ENCODE results near the gene MIOX. TPM values are rescaled to one million over a fixed set of nuclear protein-coding genes. Genes with fewer than 3 reads are reported as not detected.

MIOX gene
- total and polyA plus RNA-seq, 2 donors (not counting 3 experiments of a cell fraction or from before 2014, with no cell fraction given): not detected

GRCh38 chr22:50522806-50523438, 36.3 kb downstream of the MIOX start:
- Histone ChIP-seq H3K27me3 (ENCODE audit: control insufficient read depth in 2 of 2, insufficient read depth in 2 of 2, low read length in 2 of 2) (no peaks in the 10 kb centered on the region), H3K4me3 (replicated peaks in 1 of 3; ENCODE audit: insufficient read depth in 1 of 3, low read depth in 1 of 3, low read length in 3 of 3) (no peak overlapping the region), H3K4me1 (ENCODE audit: control insufficient read depth, extremely low read depth, insufficient read depth, low read length) (peaks cover 12% of the 10 kb centered on the region), H3K79me2 (ENCODE audit: control insufficient read depth, insufficient read depth, low read length) (peaks cover 10% of the 10 kb centered on the region), H4K20me1 (replicated peaks; ENCODE audit: control insufficient read depth, extremely low read depth, insufficient read depth, low read length) (no peaks in the 10 kb centered on the region), H3K36me3 (ENCODE audit: control insufficient read depth in 2 of 2, extremely low read depth in 1 of 2, insufficient read depth in 2 of 2, low read length in 2 of 2) (peaks cover 0 to 24% of the 10 kb centered on the region in 2 experiments), H3K9me3 (replicated peaks; ENCODE audit: control insufficient read depth, insufficient read depth, low read length) (no peaks in the 10 kb centered on the region), H2AFZ (ENCODE audit: low read depth, low read length) (no peak overlapping the region), H3K4me2 (ENCODE audit: insufficient read depth, low read length) (no peak overlapping the region), H3K9me1 (replicated peaks; ENCODE audit: control insufficient read depth, extremely low read depth, insufficient read depth, low read length) (no peaks in the 10 kb centered on the region), H3K9ac (replicated peaks; ENCODE audit: extremely low read depth, insufficient read depth, low read length) (no peak overlapping the region), H3K27ac (ENCODE audit: insufficient read depth, low read depth, low read length) (no peak overlapping the region)
- no peak for FAIRE-seq
- POLR2A ChIA-PET: interaction anchor here (1.1 kb wide), 1 partner anchor 15 kb away, joined by 4 read pairs; the partner anchor contains the start of genes LMF2 and NCAPH2
- dilution Hi-C loops (cut with MboI; ENCODE audit: extremely low pct_ligation_motif_present, low sequenced_read_pairs) (no loop called here), intact Hi-C loops (cut with micrococcal nuclease) (no loop called here)
- BruUV-seq (replicated peaks): no TSS peak
- CTCF ChIA-PET: interaction anchor here (0.7 kb wide), 1 partner anchor 16 kb away, joined by 3 read pairs; no protein-coding TSS in a partner anchor
- DNase-seq (ENCODE audit: low read depth, low spot score): no peak
- TF ChIP-seq EZH2 (IDR thresholded peaks at IDR 0.05; ENCODE audit: borderline replicate concordance, low read depth, low read length, severe bottlenecking) (no peak), GATA2 (IDR thresholded peaks at IDR 0.05; ENCODE audit: insufficient read depth, insufficient read length, low read depth, low read length) (no peak), JUN (IDR thresholded peaks at IDR 0.05; ENCODE audit: borderline replicate concordance, insufficient read depth, insufficient read length, low read depth) (no peak), CTCF (IDR thresholded peaks at IDR 0.05; ENCODE audit: extremely low read depth in 1 of 2, insufficient read depth in 1 of 2, low read depth in 1 of 2, low read length in 2 of 2) (no peak), FOS (IDR thresholded peaks at IDR 0.05; ENCODE audit: borderline replicate concordance, insufficient read depth, low read length) (no peak), MAX (IDR thresholded peaks at IDR 0.05; ENCODE audit: insufficient read depth, insufficient read length) (no peak), POLR2AphosphoS5 (IDR thresholded peaks at IDR 0.05; ENCODE audit: insufficient read depth, low read depth, low read length) (no peak), MYC (IDR thresholded peaks at IDR 0.05; ENCODE audit: low read depth, low read length) (no peak), POLR2A (IDR thresholded peaks at IDR 0.05; ENCODE audit: low read depth, low read length) (no peak)
